Stimulated activated CD4-positive, alpha-beta T cell treated with anti-CD3 and anti-CD28 coated beads, Interleukin-1b, Interleukin-23, amount 100 ng/mL, for 48 hours (primary cell): ENCODE measurements around the gene CSNK1A1.
A peak's percentile ranks its signal among the peaks of the same experiment; 100 is the strongest.
"Not testable (repeated sequence)": the region's sequence is repeated elsewhere in the genome, so short reads cannot be mapped to it uniquely, and the experiment has no call there.

Experiments used
- DNase-seq: peaks from one replicate; pipeline ENCODE4 v3.0.0-alpha.2; 2020

The CSNK1A1 gene

GRCh38 chr5:149572170-149572569, 20.9 kb upstream of the CSNK1A1 start:
- no peak for DNase-seq

DNA sequence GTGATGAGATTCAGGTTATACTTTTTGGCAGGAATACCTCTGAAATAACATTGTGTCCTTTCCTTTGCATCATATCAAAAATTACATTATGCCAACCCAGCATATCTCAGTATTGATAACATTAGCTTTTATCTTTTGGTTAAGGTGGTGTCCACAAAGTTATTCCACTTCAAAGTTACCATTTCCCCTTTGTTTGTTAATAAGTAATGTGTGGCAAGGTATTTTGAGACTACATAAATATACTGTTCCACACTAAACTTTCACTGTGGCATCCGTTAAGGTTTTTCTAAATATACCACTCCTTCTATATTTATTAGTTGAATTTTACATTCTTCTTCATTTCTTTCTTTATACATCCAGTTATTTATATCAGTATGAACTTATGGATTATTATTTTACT, 16.0 kb upstream of the CSNK1A1 start:
- no peak for DNase-seq

DNA sequence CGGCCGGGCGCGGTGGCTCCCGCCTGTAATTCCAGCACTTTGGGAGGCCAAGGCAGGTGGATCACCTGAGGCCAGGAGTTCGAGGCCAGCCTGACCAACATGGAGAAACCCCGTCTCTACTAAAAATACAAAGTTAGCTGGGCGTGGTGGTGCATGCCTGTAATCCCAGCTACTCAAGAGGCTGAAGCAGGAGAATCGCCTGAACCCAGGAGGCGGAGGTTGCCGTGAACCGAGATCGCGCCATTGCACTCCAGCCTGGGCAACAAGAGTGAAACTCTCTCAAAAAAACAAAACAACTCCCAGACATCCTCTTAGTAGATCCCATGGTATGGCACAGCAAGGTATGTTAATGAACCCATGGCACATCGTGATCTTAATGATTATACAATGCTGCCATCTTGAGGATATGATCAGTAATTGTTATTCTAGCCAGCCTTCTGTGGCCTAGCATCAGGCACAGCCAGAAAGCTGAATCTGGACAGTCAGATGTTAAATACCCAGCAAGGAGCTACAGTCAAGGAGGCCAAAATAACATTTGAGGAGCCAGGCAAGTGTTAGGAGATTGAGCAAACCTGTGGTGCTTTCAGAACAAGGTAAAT, 13.4 kb upstream of the CSNK1A1 start:
- peak; percentile 13 for DNase-seq

- DNase-seq: no peak
Measured at GRCh38 chr5:149563466-149563865, 12.2 kb upstream of the CSNK1A1 start.

- no peak for DNase-seq
Measured at GRCh38 chr5:149561848-149562247, 10.6 kb upstream of the CSNK1A1 start.

- DNase-seq: no peak
Measured at GRCh38 chr5:149559706-149560105, 8.5 kb upstream of the CSNK1A1 start.

GRCh38 chr5:149552553-149553160, 1.4 kb upstream of the CSNK1A1 start:
- no peak for DNase-seq

DNA sequence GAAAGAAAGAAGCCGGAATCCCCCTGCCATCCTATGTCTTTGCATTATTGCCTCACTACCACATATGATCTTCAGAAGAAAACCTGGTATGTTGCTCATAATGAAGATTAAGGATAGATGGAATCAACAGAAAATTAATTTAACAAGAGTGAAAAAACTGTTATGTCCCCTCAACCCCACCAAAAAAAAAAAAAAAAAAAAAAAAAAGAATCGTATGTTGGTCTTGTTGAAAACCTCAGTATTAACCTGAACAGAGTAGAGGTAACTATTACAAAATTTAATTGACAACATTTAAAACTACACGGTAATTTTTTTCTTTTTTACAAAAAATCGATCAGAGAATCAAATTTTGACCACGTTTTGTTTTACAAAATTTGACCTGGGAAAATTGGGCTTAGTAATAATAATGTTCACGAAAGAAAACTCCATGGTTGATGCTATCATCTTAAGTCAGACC, 827 bp upstream of the CSNK1A1 start:
- no peak for DNase-seq

- DNase-seq: peak; percentile 8
Measured at GRCh38 chr5:149550594-149551226, 529 bp downstream of the CSNK1A1 start.

GRCh38 chr5:149550268-149550583, 1.0 kb downstream of the CSNK1A1 start:
- no peak for DNase-seq

DNA sequence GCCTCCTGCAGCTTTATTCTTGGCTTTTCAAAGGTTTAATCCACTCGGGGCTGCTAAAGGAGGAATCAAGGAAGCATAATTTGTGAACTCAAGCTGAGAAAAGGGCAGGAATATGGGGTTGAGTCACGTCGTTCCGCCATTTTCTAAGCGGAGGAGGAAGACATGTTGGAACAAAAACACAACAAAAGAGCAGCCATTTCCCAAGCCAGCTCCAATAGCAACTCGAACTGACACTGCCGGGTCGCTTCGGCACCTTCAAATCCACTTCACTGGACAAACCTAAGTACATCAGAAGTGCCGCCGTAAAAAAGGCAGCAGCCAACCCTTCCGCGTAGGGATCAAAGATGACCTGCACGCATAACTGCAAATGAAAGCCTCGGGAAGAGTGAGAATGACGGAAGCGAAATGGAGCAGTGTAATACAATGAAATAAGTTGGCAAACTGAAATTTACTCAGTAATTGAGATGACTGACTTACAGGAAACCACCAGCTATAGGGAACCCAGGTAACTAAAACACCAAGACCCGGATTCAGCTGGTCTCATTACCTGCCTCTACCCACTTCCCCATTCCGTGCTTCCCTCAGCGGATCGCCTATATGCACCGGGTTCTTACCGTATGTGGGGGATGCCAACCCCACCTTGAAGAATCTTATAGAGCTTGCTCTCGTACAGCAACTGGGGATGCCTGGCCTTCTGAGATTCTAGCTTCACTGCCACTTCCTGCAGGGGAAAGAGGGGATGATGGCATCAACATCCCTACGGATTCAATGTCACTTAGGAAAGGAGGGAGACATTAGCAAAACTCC, 1.6 kb downstream of the CSNK1A1 start:
- peak; percentile 31 for DNase-seq

- DNase-seq: no peak
Measured at GRCh38 chr5:149546974-149547373, 4.3 kb downstream of the CSNK1A1 start.

GRCh38 chr5:149545327-149545726, 5.9 kb downstream of the CSNK1A1 start:
- no peak for DNase-seq

DNA sequence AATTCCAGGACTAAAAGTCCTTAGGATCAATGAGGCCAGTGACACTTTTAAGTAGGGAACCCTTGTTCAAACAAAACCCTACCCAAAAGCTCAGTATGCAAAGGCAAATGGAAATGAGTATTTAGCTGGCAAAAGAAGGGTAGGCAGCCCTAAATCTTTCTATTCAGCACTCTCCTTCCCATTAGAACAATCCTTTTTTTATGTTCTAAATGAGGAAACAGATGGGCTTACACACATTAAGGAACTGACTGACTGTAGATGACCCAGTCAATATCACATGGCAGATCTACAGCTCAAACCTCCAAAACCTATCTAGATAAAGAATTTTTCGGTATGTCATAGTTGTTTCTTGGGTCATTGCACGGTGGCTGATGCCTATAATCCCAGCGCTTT, 7.2 kb downstream of the CSNK1A1 start:
- DNase-seq: no peak

GRCh38 chr5:149543361-149544027, 7.7 kb downstream of the CSNK1A1 start:
- DNase-seq: no peak

DNA sequence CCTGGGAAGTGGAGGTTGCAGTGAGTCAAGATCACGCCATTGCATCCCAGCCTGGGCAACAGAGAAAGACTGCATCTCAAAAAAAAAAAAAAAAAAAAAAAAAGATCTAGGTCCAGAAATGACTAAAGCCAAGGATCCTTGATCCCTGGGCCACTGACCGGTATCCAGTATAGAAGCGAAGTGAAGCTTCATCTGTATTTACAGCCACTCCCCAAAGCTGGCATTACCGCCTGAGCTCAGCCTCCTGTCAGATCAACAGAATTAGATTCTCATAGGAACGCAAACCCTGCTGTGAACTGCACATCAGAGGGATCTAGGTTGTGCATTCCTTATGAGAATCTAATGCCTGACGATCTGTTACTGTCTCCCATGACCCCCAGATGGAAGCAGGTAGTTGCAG, 9.3 kb downstream of the CSNK1A1 start:
- DNase-seq: no peak

DNA sequence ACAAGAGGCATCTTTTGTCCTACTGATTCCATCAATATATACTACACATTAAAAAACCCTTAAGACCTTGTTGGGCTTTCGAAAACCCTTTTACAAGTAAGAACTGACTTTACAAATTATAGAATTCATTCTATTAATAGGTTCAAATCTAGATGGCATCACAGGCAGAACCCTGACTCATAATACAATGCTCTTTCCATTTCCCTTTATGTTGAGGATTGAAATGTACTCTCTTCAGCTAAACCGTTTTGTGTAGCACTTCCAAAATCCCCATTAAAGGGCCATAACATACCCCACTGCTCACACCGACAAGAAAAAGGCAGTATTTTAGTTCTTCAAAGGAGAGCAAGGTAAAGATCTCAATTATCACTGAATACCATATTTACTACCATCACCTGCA, 11.2 kb downstream of the CSNK1A1 start:
- no peak for DNase-seq

DNA sequence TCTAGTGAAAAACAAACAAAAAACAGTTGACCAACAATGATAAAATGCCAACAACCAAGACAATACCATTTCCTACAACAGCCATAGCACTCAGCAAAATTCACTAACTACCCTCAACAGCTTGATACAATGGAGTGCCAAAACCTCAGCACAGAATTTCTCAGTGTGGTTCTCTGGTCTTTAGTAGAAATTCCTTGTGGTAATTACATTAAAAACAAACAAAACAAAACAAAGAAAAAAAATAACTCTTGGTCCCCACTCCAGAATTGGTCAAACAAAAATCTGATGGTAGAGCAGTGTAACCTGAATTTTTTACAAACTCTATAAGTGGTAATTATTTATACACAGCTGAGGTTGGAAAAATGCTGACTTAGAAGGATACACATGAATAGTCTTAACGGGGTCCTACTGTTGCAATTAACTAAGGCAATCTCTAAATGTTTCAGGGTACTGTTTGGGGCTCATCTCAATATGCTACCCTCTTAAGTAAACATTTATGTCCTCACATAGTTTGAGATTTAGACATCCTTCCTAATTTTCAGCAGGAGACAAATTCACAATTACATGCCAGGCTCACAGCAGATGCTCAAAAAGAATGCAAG, 13.8 kb downstream of the CSNK1A1 start:
- no peak for DNase-seq

DNA sequence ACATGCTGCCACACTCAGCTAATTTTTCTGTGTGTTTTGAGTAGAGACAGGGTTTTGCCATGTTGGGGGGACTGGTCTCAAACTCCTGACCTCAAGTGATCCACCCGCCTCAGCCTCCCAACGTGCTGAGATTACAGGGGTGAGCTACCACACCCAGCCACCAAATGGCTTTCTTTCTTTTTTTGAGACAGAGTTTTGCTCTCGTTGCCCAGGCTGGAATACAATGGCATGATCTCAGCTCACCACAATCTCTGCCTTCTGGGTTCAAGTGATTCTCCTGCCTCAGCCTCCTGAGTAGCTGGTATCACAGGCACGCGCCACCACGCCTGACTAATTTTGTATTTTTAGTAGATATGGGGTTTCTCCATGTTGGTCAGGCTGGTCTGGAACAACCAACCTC, 15.5 kb downstream of the CSNK1A1 start:
- DNase-seq: not testable (repeated sequence)

DNA sequence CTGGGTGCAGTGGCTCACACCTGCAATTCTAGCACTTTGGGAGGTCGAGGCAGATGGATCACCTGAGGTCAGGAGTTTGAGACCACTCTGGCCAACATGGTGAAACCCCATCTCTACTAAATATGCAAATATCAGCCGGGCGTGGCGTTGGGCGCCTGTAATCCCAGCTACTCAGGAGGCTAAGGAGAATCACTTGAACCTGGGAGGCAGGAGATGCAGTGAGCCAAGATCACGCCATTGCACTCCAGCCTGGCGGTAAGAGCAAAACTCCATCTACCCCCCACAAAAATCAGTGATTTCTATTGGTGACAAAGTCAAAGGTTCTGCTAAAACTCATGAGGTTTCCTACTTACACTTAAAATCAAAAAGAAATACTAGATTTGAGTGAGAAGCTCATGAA, 18.8 kb downstream of the CSNK1A1 start:
- DNase-seq: no peak

GRCh38 chr5:149529463-149529862, 21.8 kb downstream of the CSNK1A1 start:
- no peak for DNase-seq

GRCh38 chr5:149528281-149529060, 22.8 kb downstream of the CSNK1A1 start:
- DNase-seq: no peak
